Measurements from ENCODE around the gene MFAP4. TPM values are rescaled to one million over a fixed set of nuclear protein-coding genes. Genes with fewer than 3 reads are reported as not detected.

MFAP4 gene
- total and polyA plus RNA-seq, 9 of the 15 experiments (the other 6 are each of a cell fraction or from before 2014, with no cell fraction given): 0.07 to 0.24 TPM; not detected in 7

DNA sequence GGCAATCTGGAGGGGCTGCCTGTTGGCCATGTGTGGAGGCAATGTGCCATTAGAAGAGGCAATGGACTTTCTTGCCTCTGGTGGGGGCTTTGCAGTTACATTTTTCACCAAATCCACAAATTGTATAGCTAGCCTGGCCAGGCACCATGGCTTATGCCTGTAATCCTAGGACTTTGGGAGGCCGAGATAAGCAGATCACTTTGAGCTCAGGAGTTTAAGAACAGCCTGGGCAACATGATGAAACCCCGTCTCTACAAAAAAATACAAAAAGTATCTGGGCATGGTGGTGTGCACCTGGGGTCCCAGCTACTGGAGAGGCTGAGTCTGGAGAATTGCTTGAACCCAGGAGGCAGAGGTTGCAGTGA lies 21.3 kb upstream of the MFAP4 start:
- peaks cover 4 to 37% of the 10 kb centered on the region in 2 experiments for H3K27me3 ChIP-seq (ENCODE audit: control insufficient read depth in 2 of 2, insufficient read depth in 2 of 2, low read length in 2 of 2)
- FAIRE-seq (no peak), ATAC-seq (no peak), DNase-seq (ENCODE audit: extremely low read depth in 1 of 4, low spot score in 3 of 4) (no peak)
- no peaks in the 10 kb centered on the region for H4K20me1 ChIP-seq (replicated peaks; ENCODE audit: control insufficient read depth, insufficient read depth, low read length)
- no TSS peak for BruUV-seq (replicated peaks)
- no peak overlapping the region for H3K4me2 ChIP-seq (ENCODE audit: insufficient read depth, low read length)
- ChIA-PET CTCF (ENCODE audit: low intra/inter-chr PET ratio) (no interaction called here), POLR2A (interaction anchor here (1.7 kb wide), 1 partner anchor 10 kb away, joined by 4 read pairs; no protein-coding TSS in a partner anchor)
- H2AFZ ChIP-seq (ENCODE audit: low read depth, low read length): no peak overlapping the region
- intact Hi-C loops (cut with micrococcal nuclease): no loop called here
- H3K27ac ChIP-seq (ENCODE audit: extremely low read depth, low read depth, low read length): no peak overlapping the region
- no peaks in the 10 kb centered on the region for H3K9me1 ChIP-seq (ENCODE audit: control insufficient read depth, insufficient read depth, low read length)
- H3K4me3 ChIP-seq: no peak overlapping the region
- WGBS (ENCODE audit: insufficient coverage, low coverage, missing lambda C conversion rate): 7% methylated on average over 2 of the region's 2 CpGs
- no peaks in the 10 kb centered on the region for H3K36me3 ChIP-seq (ENCODE audit: control insufficient read depth, insufficient read depth, low read length)
- no peaks in the 10 kb centered on the region; a peak in 1 of 5 replicates for H3K4me1 ChIP-seq (replicated peaks in 1 of 2; ENCODE audit: control insufficient read depth in 2 of 2, insufficient read depth in 2 of 2, low read length in 2 of 2)
- no peaks in the 10 kb centered on the region for H3K9me3 ChIP-seq (replicated peaks; ENCODE audit: control insufficient read depth, insufficient read depth, low read depth, low read length)
- H3K79me2 ChIP-seq (ENCODE audit: control insufficient read depth, insufficient read depth, low read length): no peaks in the 10 kb centered on the region
- in situ Hi-C loops (cut with MboI): no loop called here
- TF ChIP-seq, protein P1, sequence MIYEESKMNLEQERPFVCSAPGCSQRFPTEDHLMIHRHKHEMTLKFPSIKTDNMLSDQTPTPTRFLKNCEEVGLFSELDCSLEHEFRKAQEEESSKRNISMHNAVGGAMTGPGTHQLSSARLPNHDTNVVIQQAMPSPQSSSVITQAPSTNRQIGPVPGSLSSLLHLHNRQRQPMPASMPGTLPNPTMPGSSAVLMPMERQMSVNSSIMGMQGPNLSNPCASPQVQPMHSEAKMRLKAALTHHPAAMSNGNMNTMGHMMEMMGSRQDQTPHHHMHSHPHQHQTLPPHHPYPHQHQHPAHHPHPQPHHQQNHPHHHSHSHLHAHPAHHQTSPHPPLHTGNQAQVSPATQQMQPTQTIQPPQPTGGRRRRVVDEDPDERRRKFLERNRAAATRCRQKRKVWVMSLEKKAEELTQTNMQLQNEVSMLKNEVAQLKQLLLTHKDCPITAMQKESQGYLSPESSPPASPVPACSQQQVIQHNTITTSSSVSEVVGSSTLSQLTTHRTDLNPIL (CRISPR knock-in tag; IDR thresholded peaks at IDR 0.05): no peak
- TF ChIP-seq THRAP3 (IDR thresholded peaks at IDR 0.05; ENCODE audit: borderline replicate concordance): no peak
- no peak for TF ChIP-seq XRCC4 (IDR thresholded peaks at IDR 0.05; ENCODE audit: extremely low read depth, insufficient read depth, insufficient read length)
- TF ChIP-seq NFE2 (IDR thresholded peaks at IDR 0.05; ENCODE audit: low read depth): no peak
- TF ChIP-seq IFI16 (CRISPR knock-in tag; IDR thresholded peaks at IDR 0.05): no peak
- TF ChIP-seq, protein P2, sequence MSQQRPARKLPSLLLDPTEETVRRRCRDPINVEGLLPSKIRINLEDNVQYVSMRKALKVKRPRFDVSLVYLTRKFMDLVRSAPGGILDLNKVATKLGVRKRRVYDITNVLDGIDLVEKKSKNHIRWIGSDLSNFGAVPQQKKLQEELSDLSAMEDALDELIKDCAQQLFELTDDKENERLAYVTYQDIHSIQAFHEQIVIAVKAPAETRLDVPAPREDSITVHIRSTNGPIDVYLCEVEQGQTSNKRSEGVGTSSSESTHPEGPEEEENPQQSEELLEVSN (IDR thresholded peaks at IDR 0.05; ENCODE audit: borderline replicate concordance in 1 of 2, extremely low read depth in 1 of 2, insufficient read depth in 1 of 2, insufficient read length in 1 of 2, low read depth in 1 of 2, low read length in 1 of 2, poor library complexity in 1 of 2, severe bottlenecking in 1 of 2): no peak
- TF ChIP-seq CCNT2 (IDR thresholded peaks at IDR 0.05; ENCODE audit: borderline replicate concordance, extremely low read depth, insufficient read length, low read depth, low read length): no peak
- TF ChIP-seq ETV5 (CRISPR knock-in tag; IDR thresholded peaks at IDR 0.05; ENCODE audit: low read depth): no peak
- TF ChIP-seq, protein P3, sequence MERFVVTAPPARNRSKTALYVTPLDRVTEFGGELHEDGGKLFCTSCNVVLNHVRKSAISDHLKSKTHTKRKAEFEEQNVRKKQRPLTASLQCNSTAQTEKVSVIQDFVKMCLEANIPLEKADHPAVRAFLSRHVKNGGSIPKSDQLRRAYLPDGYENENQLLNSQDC (CRISPR knock-in tag; IDR thresholded peaks at IDR 0.05): no peak
- TF ChIP-seq MXI1 (IDR thresholded peaks at IDR 0.05; ENCODE audit: low read depth, low read length): no peak
- no peak for TF ChIP-seq ZNF311 (CRISPR knock-in tag; IDR thresholded peaks at IDR 0.05)
- H3K9ac ChIP-seq (ENCODE audit: insufficient read depth in 1 of 2, low read depth in 2 of 2, low read length in 2 of 2): no peak overlapping the region
